Femur (tissue), 1 donor: ENCODE results near the gene SLC25A13.

Experiments
- DNase-seq: peaks from one replicate; pipeline ENCODE4 v3.0.0-alpha.2; 2017

SLC25A13 gene

DNA sequence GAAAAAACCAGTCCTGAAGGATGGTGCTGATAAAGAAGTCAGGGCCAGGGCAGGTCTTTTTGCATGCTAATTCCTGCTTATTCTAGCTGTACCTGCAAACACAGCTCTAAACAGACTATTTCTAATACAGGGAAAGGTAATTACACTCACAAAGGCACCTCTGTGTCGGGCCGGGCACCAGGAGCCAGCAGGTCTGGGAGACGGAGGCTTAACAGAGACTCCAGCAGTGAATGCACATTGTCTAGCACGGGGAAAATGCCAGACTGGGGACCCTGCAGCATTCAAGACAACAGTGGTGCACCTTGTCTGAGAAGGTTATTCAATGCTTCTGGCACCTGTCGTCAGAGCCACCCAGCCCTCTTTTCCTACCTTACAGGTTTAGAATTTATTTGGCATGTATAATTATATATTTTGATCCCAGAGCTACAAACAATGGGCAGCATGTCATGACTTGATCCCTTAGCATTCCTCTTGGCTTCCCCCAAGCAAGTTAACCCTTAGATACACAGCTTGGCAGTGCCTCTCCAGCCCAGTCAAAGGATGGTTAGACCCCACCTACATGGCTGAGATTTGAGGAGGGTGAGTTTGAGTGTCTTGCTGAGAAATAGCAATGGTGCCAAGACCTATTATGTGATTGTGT, 185.2 kb downstream of the SLC25A13 start:
- no peak for DNase-seq

DNA sequence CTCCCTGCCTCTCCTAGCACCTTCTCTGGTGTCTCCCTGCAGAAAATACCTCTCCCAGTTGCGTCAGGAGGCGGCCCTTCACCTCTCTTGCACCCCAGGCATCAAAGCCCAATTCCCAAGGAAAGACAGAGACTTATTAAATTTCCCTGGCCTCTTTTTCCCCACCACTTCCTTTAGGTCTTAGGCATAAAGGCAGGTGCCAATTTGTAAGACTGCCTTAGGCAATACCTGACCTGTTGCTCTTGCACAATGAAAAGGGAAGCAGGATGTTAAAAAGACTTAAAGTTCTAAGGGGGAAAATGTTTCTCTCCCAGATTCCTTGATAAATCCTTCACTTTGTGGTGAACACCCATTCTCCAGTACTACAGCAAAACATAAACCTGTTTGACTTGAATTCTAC, 186.7 kb downstream of the SLC25A13 start:
- no peak for DNase-seq

DNA sequence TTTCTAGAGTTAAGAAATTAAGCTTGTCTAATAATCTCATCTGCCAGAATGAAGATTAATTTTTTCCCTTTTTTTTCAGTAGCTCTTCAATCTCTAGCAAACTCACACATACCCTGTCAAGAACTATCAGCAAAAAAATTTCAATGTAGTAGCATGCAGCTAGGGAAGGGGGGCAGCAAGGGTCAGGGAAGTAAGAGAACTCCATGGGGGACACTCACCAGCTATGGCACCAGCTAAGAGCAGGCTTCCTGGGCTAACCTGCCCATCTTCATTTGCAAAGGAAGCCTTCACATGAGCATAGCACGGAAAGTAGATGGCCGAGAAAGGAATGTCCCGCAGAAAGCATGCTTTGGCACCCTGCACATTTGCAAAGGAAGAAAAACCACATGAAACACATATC, 190.4 kb downstream of the SLC25A13 start:
- DNase-seq: no peak

DNA sequence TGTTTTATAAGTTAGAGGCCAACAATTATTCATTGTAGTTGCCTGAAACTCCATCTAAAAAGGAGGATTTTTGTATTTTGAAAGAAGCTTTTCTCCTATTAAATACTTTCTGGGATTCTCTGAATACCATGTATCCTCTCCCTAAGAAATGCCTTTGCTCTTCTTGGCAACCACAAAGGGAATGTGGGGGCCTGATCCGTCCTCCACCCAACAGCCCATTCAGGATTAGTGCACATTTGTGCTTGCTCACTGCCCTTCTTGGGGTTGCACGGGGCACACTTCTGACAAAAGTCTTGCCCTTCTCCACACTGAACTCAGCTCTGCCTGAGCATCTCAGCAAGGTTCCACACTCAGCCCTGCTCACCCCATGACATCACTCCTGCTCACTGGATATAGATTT, 194.2 kb downstream of the SLC25A13 start:
- peak; percentile 47 for DNase-seq

DNA sequence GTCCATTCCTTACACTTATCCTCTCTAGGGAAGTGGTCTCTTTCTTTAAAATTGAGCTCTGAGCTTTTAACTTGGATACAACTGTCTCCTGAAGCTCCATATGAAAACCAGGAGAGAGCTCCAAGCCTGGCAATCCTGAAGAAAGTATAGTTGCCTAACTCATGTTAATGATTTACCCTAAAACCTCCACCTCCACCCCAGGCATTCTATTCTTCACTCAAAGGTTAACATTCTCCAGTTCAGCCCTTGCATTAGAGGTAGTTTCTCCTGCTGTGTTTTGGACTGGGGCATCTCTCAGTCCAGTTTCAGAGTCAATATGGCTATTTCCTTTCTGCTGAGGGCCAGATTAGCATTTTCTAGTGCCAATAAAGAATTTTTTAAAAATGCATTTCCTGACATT, 195.5 kb downstream of the SLC25A13 start:
- DNase-seq: no peak

DNA sequence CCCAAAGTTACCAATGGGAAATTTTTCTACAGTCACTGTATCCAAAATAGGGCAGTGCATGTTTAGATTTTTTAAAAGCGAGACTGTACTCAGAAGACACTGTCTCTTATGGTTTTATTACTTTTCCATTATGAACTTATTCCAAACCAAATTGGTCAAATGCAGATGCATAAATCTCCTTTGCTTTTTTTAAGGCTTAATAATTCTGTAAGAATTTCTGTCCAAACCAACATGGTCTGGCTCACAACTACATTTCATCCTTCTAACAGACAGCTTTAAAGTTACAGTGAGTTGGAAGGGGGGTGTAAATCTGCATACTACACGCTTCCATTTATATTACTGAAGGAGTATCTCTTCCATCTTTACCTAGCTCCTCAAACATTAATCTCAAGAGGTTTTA, 199.2 kb downstream of the SLC25A13 start:
- DNase-seq: no peak

DNA sequence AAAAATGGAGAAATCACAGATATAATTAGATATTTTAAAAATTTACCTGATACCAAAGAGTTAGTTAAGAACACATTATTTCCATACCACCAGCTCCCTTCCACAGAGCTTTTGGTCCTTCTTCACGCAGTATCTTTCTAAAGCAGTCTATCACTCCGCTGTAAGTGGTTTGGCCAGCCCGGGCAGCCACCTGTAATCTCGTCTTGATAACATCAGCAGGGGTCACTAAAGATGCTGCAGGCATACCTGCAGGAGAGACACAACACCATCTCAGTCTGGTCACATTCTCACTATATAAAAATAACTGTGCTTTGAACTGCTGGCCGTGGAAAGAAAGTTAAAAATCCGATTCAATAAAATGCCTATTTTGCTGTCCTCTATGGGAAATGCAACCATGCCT, 200.1 kb downstream of the SLC25A13 start:
- no peak for DNase-seq

DNA sequence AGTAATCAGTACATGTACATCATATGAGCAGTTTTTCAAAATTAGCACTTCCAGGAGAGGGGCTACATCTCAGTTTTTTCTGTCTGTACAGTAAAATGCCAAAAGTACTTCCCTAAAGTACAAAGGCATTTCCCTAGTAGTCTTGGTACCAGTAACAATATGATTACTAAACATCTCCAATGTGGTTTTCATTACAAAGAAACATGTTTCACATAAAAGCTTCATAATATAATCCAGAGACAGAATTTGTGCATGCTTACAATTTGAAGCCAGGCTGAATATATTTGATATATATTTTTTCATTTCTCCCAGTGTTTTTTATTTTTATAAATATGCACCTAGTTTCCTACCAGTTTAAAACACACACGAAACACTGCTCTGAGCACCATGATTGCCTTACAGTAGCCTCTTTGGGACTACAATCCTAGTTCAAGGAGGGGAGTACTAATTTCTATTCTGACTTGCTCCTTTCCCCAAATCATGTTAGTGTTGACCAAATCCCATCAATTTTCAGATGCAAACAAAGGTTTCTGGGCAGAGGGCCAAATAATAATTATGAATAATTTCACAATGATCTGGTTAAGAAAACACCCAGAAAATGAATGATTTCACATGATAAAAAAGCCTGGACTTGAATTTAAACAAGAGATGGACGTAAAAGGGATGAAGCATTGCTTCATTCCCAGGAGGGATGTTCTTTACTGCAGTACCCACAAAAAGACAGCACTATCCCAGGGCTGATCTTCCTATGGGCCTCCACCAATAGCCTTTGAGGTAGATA, 201.3 kb downstream of the SLC25A13 start:
- DNase-seq: no peak

DNA sequence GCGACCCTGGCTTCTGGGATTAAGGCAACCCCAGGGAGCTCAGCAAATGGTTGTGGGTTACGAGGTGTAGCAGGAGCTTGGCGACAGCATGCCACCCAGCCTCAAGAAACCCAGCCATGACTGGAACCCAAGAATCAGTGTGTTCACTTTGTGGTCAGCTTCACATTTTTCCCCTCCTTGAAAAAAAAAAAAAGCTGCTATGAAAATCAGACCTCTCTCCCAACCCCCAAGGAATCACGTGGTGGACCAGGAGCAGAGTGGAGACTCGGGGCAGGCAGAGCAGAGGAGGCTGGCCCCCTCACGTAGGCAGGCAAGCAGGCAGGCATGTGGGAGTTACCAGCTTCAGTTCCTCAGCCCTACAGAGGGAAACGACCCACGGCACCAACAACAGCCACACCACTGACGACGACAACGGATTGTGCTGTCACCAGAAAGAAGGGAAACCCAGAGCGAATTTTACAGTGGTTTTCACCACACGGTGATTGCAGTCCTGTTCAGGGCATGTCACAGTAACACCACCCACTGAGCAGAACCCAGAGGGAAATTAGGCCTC, 203.4 kb downstream of the SLC25A13 start:
- DNase-seq: peak; percentile 40

DNA sequence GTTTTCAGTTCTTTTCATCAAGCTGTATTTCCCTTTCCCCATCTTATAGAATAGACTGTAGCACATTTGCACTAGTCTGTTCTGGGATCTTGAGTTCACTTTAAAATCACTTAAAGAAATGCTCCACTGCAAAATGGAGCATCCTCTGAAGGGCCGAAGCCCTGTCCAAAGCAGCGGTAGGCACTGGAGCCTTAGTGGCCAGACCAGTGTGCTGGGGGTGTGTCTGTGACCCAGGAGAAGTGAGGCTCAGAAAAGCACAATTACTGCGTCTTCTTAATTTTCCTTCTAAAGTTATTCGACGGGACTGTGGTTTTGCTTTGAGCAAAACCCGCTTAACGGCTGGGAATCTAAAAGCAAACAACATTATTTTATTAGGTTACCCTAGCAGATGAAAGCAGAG, 205.7 kb downstream of the SLC25A13 start:
- no peak for DNase-seq

- DNase-seq: no peak
These were observed 207.7 kb downstream of the SLC25A13 start for GRCh38 chr7:96114190-96114589.

DNA sequence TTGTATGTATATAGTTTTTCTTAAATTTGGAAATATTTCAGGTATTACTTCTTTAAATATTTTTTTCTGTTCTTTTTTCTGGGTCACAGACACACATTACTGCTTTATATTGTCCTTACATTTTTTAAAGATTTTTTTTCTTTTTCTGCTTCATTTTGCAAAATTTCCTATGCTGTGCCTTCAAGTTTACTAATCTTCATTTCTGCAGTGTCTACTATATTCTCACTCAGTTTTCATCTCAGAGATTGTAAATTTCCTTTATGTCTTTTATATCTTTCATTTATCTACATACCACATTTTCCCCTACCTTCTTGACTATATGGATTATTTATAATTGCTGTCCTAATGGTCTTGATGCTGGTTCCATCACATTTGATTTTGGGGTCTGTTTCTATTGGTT, 210.5 kb downstream of the SLC25A13 start:
- no peak for DNase-seq

DNA sequence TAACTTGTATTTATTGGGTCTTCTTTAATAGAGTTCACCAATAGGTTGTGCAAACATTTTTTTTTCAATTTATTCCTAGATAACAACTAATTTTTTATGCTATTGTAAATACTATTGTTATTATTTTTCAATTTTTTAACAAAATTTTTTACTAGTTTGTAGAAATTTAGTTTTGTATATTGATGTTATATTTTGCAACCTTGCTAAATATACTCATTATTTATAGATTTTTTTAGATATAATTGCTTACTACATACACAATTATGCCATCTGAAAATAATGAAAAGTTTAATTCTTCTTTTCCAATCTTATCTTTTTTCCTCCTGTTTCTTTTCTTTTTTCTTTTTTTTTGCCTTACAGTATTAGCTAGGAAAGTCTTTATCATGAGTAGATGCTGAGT, 216.9 kb downstream of the SLC25A13 start:
- no peak for DNase-seq

GRCh38 chr7:96102096-96102811, 219.6 kb downstream of the SLC25A13 start:
- no peak for DNase-seq

- DNase-seq: peak; percentile 33
These were observed 221.2 kb downstream of the SLC25A13 start for GRCh38 chr7:96100737-96101136.

GRCh38 chr7:96097835-96098234, 224.1 kb downstream of the SLC25A13 start:
- no peak for DNase-seq

GRCh38 chr7:96093435-96093834, 228.5 kb downstream of the SLC25A13 start:
- no peak for DNase-seq

DNA sequence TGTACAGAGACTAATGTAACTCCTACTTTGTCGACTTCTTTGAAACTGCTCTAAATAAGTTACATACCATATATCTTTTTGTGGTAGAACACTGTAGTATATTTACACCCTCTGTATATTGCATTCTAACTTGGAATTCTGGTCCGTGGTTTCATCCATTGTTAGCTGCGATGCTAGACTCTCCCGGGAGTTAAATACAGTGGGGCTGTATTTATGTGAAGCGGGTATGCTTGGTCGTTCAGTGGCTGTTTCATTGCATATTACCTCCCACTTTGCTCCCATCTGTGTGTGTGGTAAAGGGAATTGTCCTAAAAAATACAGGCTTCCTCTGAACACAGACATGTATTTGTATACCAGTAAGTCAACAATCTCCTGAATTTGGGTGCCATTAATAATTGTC, 231.1 kb downstream of the SLC25A13 start:
- DNase-seq: no peak

DNA sequence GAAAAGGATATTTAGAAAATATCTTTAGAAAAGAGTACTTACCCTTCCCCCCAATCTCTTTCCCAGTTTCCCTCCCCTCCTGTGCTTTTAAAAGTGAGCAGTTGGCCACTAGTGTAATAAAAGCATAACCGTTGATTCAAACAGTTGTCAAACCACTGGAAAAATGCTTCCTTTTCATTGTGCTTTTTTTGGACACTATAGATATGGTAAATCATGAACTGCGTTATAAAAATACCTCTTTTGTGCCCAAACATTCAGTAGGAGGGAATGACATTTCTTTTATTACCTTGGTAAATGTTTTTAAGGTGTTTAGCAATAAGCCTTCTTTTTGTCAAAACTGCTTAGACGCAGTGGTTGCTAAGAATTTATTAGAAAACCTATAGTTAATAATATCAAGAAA, 232.4 kb downstream of the SLC25A13 start:
- no peak for DNase-seq

GRCh38 chr7:96088579-96088978, 233.3 kb downstream of the SLC25A13 start:
- no peak for DNase-seq

GRCh38 chr7:96085953-96086352, 235.9 kb downstream of the SLC25A13 start:
- DNase-seq: no peak

DNA sequence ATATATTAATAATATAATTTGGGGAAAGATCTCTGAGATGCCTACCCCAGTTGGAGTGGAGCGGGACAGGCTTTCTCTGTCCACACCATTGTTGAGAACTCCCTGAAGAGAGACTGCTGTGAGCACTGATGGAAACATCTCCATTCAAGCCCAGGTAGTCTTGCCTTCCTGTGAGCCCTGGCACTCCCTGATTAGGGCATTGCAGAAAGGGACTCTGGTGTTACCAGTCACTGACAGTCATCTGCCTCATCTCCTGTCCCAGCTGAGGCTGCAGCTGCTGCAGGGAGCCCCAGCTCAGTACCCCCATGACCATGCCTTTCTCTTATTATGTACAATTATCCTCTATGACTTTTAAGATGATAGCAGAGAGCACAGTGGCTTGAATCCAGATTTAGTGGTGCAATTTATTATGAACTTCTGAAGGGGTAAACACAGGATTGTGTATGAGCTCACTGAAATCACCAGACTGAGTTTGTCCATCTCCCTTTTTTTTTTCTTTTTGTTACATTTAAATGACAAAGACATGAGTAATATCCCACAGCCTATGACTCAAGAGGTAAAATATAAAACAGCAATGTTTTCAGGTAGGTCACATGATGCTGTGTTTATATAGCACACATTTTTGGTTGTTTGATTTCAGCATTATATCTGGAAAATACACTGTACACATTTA, 236.9 kb downstream of the SLC25A13 start:
- DNase-seq: no peak

- DNase-seq: no peak
These were observed 241.9 kb downstream of the SLC25A13 start for GRCh38 chr7:96080027-96080426.
